Measurements from ENCODE around the gene KMT2C.
"Not testable (repeated sequence)": the region's sequence is repeated elsewhere in the genome, so short reads cannot be mapped to it uniquely, and the experiment has no call there.

DNA sequence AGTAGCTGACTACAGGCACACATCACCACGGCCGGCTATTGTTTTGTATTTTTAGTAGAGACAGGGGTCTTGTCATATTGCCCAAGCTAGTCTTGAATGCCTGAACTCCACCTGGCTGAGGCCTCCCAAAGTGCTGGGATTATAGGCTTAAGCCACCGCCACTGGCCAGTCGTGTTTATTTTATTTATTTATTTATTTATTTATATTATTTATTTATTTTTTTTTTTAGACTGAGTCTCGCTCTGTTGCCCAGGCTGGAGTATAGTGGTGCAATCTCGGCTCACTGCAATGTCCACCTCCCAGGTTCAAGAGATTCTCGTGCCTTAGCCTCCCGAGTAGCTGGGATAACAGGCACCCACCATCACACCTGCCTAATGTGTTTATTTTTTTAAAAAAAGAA is 6.0 kb upstream of the KMT2C start:
- TF ChIP-seq, protein P1, sequence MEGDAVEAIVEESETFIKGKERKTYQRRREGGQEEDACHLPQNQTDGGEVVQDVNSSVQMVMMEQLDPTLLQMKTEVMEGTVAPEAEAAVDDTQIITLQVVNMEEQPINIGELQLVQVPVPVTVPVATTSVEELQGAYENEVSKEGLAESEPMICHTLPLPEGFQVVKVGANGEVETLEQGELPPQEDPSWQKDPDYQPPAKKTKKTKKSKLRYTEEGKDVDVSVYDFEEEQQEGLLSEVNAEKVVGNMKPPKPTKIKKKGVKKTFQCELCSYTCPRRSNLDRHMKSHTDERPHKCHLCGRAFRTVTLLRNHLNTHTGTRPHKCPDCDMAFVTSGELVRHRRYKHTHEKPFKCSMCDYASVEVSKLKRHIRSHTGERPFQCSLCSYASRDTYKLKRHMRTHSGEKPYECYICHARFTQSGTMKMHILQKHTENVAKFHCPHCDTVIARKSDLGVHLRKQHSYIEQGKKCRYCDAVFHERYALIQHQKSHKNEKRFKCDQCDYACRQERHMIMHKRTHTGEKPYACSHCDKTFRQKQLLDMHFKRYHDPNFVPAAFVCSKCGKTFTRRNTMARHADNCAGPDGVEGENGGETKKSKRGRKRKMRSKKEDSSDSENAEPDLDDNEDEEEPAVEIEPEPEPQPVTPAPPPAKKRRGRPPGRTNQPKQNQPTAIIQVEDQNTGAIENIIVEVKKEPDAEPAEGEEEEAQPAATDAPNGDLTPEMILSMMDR (IDR thresholded peaks at IDR 0.05; ENCODE audit: borderline replicate concordance, extremely low read depth, low read length, poor library complexity, severe bottlenecking), result not testable (repeated sequence)
- TF ChIP-seq EZH2 (IDR thresholded peaks at IDR 0.05; ENCODE audit: borderline replicate concordance, low read depth, low read length, severe bottlenecking), result not testable (repeated sequence)

Data from DND-41 (cell line).